Ishikawa (cell line): Measurements from ENCODE around the gene SCN7A.

Experiments
- EP300 ChIP-seq: IDR thresholded peaks from 2 replicates; pipeline ENCODE4 v1.6.1; 2012; ENCODE audit warnings: borderline replicate concordance
- FOXM1 ChIP-seq: IDR thresholded peaks from 2 replicates; pipeline ENCODE4 v1.6.1; 2012; ENCODE audit warnings: low read depth, borderline replicate concordance
- NFIC ChIP-seq: IDR thresholded peaks from 2 replicates; pipeline ENCODE4 v1.6.1; 2012
- RAD21 ChIP-seq: IDR thresholded peaks from 2 replicates; pipeline ENCODE4 v1.6.1; 2012; ENCODE audit warnings: low read depth
- REST ChIP-seq: IDR thresholded peaks from 2 replicates; pipeline ENCODE4 v1.6.1; 2012; ENCODE audit warnings: low read depth, mild to moderate bottlenecking
- TAF1 ChIP-seq: IDR thresholded peaks from 2 replicates; pipeline ENCODE4 v1.6.1; 2012; ENCODE audit warnings: low read depth, mild to moderate bottlenecking
- TEAD4 ChIP-seq: IDR thresholded peaks from 2 replicates; pipeline ENCODE4 v1.6.1; 2012
- YY1 ChIP-seq: IDR thresholded peaks from 2 replicates; pipeline ENCODE4 v1.6.1; 2012; ENCODE audit warnings: low read depth
- TF ChIP-seq, protein P1 (sequence below): IDR thresholded peaks from 2 replicates; pipeline ENCODE4 v1.6.1; 2012

DNA sequence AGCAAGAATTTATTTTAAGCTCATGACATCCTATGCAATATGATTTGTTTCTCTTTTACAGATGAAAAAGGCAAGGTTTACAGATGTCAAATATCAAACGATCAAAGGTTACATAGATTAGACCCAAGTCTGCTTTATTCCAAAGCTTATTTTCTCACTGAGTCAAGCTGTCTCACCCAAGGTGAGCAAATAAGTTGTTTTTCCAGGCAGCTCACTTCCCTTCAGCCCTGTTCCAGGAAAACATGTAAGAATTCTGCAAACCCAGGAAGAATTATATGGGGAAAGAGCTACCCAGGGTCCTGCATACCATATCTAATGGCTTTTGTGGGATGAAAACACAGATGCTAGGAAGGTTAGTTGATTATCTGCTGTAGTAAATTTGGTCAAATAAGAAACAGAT is 60.6 kb downstream of the SCN7A start:
- no peak for TF ChIP-seq NFIC
- no peak for TF ChIP-seq FOXM1
- TF ChIP-seq TAF1, result no peak
- TF ChIP-seq RAD21, result no peak
- no peak for TF ChIP-seq EP300
- no peak for TF ChIP-seq YY1
- TF ChIP-seq, protein P1, sequence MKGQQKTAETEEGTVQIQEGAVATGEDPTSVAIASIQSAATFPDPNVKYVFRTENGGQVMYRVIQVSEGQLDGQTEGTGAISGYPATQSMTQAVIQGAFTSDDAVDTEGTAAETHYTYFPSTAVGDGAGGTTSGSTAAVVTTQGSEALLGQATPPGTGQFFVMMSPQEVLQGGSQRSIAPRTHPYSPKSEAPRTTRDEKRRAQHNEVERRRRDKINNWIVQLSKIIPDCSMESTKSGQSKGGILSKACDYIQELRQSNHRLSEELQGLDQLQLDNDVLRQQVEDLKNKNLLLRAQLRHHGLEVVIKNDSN, result no peak
- TF ChIP-seq TEAD4, result no peak
- TF ChIP-seq REST, result no peak
